HepG2 (cell line): Measurements from ENCODE around the gene PDZRN4. TPM values are rescaled to one million over a fixed set of nuclear protein-coding genes. Genes with fewer than 3 reads are reported as not detected.

Experiments
- ATAC-seq: fragments of 200-7000 bp; cut with Tn5 transposase; 3 replicates; pipeline ENCODE4 v1.9.1; 2020; ENCODE audit warnings: mild to moderate bottlenecking, moderate library complexity
- BruUV-seq: library from RNA; stranded (reverse); fragments of 400-500 nt; replicated peaks from 2 replicates; lab custom pipeline; 2021; lab: Mats Ljungman, UMichigan
- CTCF ChIA-PET: fragments of 300-600 bp; formaldehyde crosslinking; extraction: SDS; loops from one replicate; lab custom pipeline; 2021; ENCODE audit warnings: low total read pairs, inconsistent platforms, low intra/inter-chr PET ratio; lab: Yijun Ruan, JAX
- POLR2A ChIA-PET: fragments of 350-600 bp; sonication (Branson Sonifier 250); formaldehyde crosslinking; loops from one replicate; lab custom pipeline; 2020; ENCODE audit warnings: antibody characterized with exemption, inconsistent platforms; lab: Yijun Ruan, JAX
- DNase-seq: peaks from one replicate; pipeline ENCODE4 v3.0.0-alpha.2; 2015; ENCODE audit warnings: low spot score
- FAIRE-seq: peaks from 3 replicates; lab custom pipeline; 2011; peaks lifted over from hg19 to GRCh38; lab: Jason Lieb, UNC
- H2AFZ ChIP-seq: one replicate; pipeline ENCODE4 v1.6.1; 2011; ENCODE audit warnings: low read length, inconsistent platforms
- H3K27ac ChIP-seq: fragments of 300-600 bp; 3 replicates; pipeline ENCODE4 v1.8.0; 2011; ENCODE audit warnings: mixed run types, mild to moderate bottlenecking, mixed read lengths, low read length, inconsistent platforms; ENCODE audit not compliant: insufficient read depth; ENCODE audit errors: extremely low read length
- H3K27me3 ChIP-seq, 2 experiments: fragments of 200-600 bp in 1 of 2; 2 replicates in 1 of 2; 3 replicates in 1 of 2; pipeline versions ENCODE4 v1.6.0 to v1.8.0; 2011; ENCODE audit warnings: low read length in 2 of 2, mild to moderate bottlenecking in 2 of 2, moderate library complexity in 2 of 2, inconsistent platforms in 1 of 2; ENCODE audit not compliant: insufficient read depth in 2 of 2, control insufficient read depth in 1 of 2
- H3K36me3 ChIP-seq, 2 experiments: fragments of 200-600 bp in 1 of 2; replicated peaks in 1 of 2; 2 replicates in 1 of 2; 3 replicates in 1 of 2; pipeline versions ENCODE4 v1.5.1 to v1.8.0; 2011; ENCODE audit warnings: low read length in 2 of 2, inconsistent platforms in 1 of 2; ENCODE audit not compliant: insufficient read depth in 2 of 2, control insufficient read depth in 1 of 2
- H3K4me1 ChIP-seq: 2 replicates; pipeline ENCODE4 v1.5.1; 2012; ENCODE audit warnings: low read length, inconsistent platforms; ENCODE audit not compliant: insufficient read depth
- H3K4me2 ChIP-seq: 2 replicates; pipeline ENCODE4 v1.6.0; 2011; ENCODE audit warnings: low read depth, low read length, inconsistent platforms
- H3K4me3 ChIP-seq, 3 experiments: fragments of 200-600 bp in 1 of 3; sonication (generic), shearing (Covaris generic) in 1 of 3; replicated peaks in 1 of 3; 2 replicates each; pipeline ENCODE4 v1.5.1; 2011 to 2016; ENCODE audit warnings: low read length in 3 of 3, inconsistent platforms in 2 of 3, low read depth in 2 of 3, mild to moderate bottlenecking in 2 of 3, control low read depth in 1 of 3, mixed read lengths in 1 of 3; ENCODE audit not compliant: insufficient read depth in 1 of 3
- H3K79me2 ChIP-seq: one replicate; pipeline ENCODE4 v1.6.1; 2011; ENCODE audit warnings: low read length, inconsistent platforms; ENCODE audit not compliant: insufficient read depth
- H3K9ac ChIP-seq: 2 replicates; pipeline ENCODE4 v1.6.0; 2011; ENCODE audit warnings: mild to moderate bottlenecking, low read depth, low read length, inconsistent platforms; ENCODE audit not compliant: insufficient read depth
- H3K9me3 ChIP-seq: 2 replicates; pipeline ENCODE4 v1.5.1; 2012; ENCODE audit warnings: mild to moderate bottlenecking, low read length
- H4K20me1 ChIP-seq: 2 replicates; pipeline ENCODE4 v1.6.0; 2011; ENCODE audit warnings: inconsistent platforms, mild to moderate bottlenecking, low read length, moderate library complexity; ENCODE audit not compliant: insufficient read depth
- AGO2 ChIP-seq: fragments of 200-400 bp; formaldehyde crosslinking; optimal IDR thresholded peaks from 2 replicates; pipeline ENCODE3; 2017; ENCODE audit warnings: mild to moderate bottlenecking, low read depth, low read length, moderate library complexity
- GMEB1 ChIP-seq: sonication (generic); formaldehyde crosslinking; IDR thresholded peaks from 2 replicates; pipeline ENCODE4 v1.5.1; 2020; ENCODE audit warnings: missing genetic modification reagents, mild to moderate bottlenecking, borderline replicate concordance
- HOMEZ ChIP-seq: IDR thresholded peaks from 2 replicates; pipeline ENCODE4 v1.6.1; 2016; ENCODE audit warnings: low read depth
- HOXA5 ChIP-seq: sonication (generic); formaldehyde crosslinking; IDR thresholded peaks from 2 replicates; pipeline ENCODE4 v1.4.0; 2020; ENCODE audit warnings: missing genetic modification reagents
- MTF1 ChIP-seq: sonication (generic); formaldehyde crosslinking; IDR thresholded peaks from 2 replicates; pipeline ENCODE4 v1.5.0; 2020; ENCODE audit warnings: missing genetic modification reagents
- PBX3 ChIP-seq: sonication (generic); formaldehyde crosslinking; IDR thresholded peaks from 2 replicates; pipeline ENCODE4 v1.8.1; 2023; ENCODE audit warnings: missing genetic modification reagents, inconsistent platforms, borderline replicate concordance
- SCMH1 ChIP-seq: sonication (generic); formaldehyde crosslinking; IDR thresholded peaks from 2 replicates; pipeline ENCODE4 v1.9.0; 2021; ENCODE audit warnings: missing genetic modification reagents, mild to moderate bottlenecking, borderline replicate concordance
- SNAPC5 ChIP-seq: sonication (generic); formaldehyde crosslinking; IDR thresholded peaks from 2 replicates; pipeline ENCODE4 v1.8.1; 2023; ENCODE audit warnings: mild to moderate bottlenecking, missing genetic modification reagents, borderline replicate concordance
- SOX5 ChIP-seq: IDR thresholded peaks from 2 replicates; pipeline ENCODE4 v1.6.1; 2016; ENCODE audit warnings: borderline replicate concordance
- TMF1 ChIP-seq: sonication (generic); formaldehyde crosslinking; IDR thresholded peaks from 2 replicates; pipeline ENCODE4 v1.8.1; 2022; ENCODE audit warnings: low read depth, missing genetic modification reagents
- ZNF124 ChIP-seq: sonication (generic); formaldehyde crosslinking; IDR thresholded peaks from 2 replicates; pipeline ENCODE4 v1.4.0; 2020; ENCODE audit warnings: missing genetic modification reagents
- ZNF143 ChIP-seq: sonication (generic); formaldehyde crosslinking; IDR thresholded peaks from 2 replicates; pipeline ENCODE4 v1.4.0; 2020; ENCODE audit warnings: missing genetic modification reagents
- ZNF589 ChIP-seq: sonication (generic); formaldehyde crosslinking; conservative IDR thresholded peaks from 2 replicates; pipeline ENCODE4 v1.8.0; 2022; ENCODE audit warnings: mild to moderate bottlenecking, moderate library complexity, missing genetic modification reagents
- ZNF788 ChIP-seq: sonication (generic); formaldehyde crosslinking; IDR thresholded peaks from 2 replicates; pipeline ENCODE4 v1.5.0; 2020; ENCODE audit warnings: mild to moderate bottlenecking, missing genetic modification reagents, borderline replicate concordance
- WGBS: methylation state at CpG from one replicate; pipeline ENCODE4 v1.1.6; 2017; ENCODE audit warnings: low lambda C conversion rate; 5-methylcytosine and 5-hydroxymethylcytosine counted together
- in situ Hi-C: cut with HindIII; loops from 2 replicates; pipeline ENCODE4 v1.10.0; 2017; ENCODE audit warnings: low pct_unique_long_range_greater_than_20kb; ENCODE audit not compliant: extremely low pct_ligation_motif_present
- intact Hi-C: fragments of 100-400 bp; cut with micrococcal nuclease; formaldehyde crosslinking; loops from one replicate; pipeline ENCODE4 v1.10.0; 2022; ENCODE audit not compliant: unreplicated experiment
- polyA plus RNA-seq, 8 experiments: library from polyadenylated mRNA; depleted of rRNA in 3 of 8; stranded (reverse) in 7 of 8; unstranded in 1 of 8; fragments of >200 nt; fragmentation: Illumina TruSeq in 4 of 8; extraction: Trizol in 4 of 8; gene quantifications; 2 replicates each; pipeline versions ENCODE4 v1.2.1 to v1.2.3, GENCODE V29; 2011 to 2016; ENCODE audit warnings: low read depth in 4 of 8, missing spikeins in 1 of 8, mixed read lengths in 1 of 8; ENCODE audit not compliant: insufficient read depth in 1 of 8
- total RNA-seq, 5 experiments: library from RNA; depleted of rRNA; stranded (reverse); fragments of >200 nt; fragmentation: Illumina TruSeq; extraction: Trizol; gene quantifications; 2 replicates each; pipeline ENCODE4 v1.2.3, GENCODE V29; 2016; ENCODE audit warnings: low read depth in 1 of 5
- TF ChIP-seq, protein P1 (sequence below): sonication (generic); formaldehyde crosslinking; IDR thresholded peaks from 2 replicates; pipeline ENCODE4 v1.4.0; 2020; ENCODE audit warnings: mild to moderate bottlenecking, missing genetic modification reagents

PDZRN4 gene
- total and polyA plus RNA-seq, 2 of the 13 experiments (the other 11 are each of a cell fraction or from before 2014, with no cell fraction given): not detected

GRCh38 chr12:41293011-41293410 is 104.9 kb downstream of the PDZRN4 start:
- in situ Hi-C loops: no loop called here
- Histone ChIP-seq H3K36me3 (no peaks in the 10 kb centered on the region), H3K9ac (no peak overlapping the region), H3K4me3 (no peak overlapping the region), H3K4me2 (no peak overlapping the region), H3K9me3 (no peaks in the 10 kb centered on the region), H3K27ac (no peak overlapping the region), H4K20me1 (no peaks in the 10 kb centered on the region), H3K27me3 (no peaks in the 10 kb centered on the region), H3K79me2 (no peaks in the 10 kb centered on the region), H3K4me1 (no peaks in the 10 kb centered on the region), H2AFZ (no peak overlapping the region)
- no TSS peak for BruUV-seq
- TF ChIP-seq, protein P1, sequence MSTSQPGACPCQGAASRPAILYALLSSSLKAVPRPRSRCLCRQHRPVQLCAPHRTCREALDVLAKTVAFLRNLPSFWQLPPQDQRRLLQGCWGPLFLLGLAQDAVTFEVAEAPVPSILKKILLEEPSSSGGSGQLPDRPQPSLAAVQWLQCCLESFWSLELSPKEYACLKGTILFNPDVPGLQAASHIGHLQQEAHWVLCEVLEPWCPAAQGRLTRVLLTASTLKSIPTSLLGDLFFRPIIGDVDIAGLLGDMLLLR (CRISPR knock-in tag): no peak
- no peak for TF ChIP-seq SNAPC5 (CRISPR knock-in tag)
- no peak for TF ChIP-seq PBX3 (CRISPR knock-in tag)
- no peak for TF ChIP-seq MTF1 (CRISPR knock-in tag)
- TF ChIP-seq SOX5: no peak
- no peak for TF ChIP-seq ZNF788 (CRISPR knock-in tag)
- WGBS: 5% methylated on average over 6 of the region's 6 CpGs
- ChIA-PET POLR2A (no interaction called here), CTCF (no interaction called here)
- FAIRE-seq (no peak), ATAC-seq (no peak), DNase-seq (no peak)
- intact Hi-C loops: no loop called here

DNA sequence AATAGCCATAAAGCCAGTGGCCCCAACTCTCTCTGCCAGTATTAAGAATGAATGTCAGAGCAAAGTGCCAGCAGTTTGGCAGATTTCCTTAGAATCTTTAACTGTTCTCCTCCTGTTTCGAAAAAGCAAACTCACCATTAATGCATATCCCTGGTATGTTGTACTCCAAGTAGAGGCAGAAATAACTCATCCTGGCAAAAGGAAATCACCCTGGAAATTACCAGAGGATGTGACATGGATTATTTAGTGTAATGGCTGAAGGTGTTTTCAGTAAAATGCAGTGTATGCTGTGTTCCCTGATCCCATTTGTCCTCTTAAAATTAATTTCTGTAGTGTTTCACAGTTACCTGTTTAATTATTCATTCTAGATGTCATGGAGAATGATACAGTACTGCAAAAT is 105.3 kb downstream of the PDZRN4 start:
- H3K4me2 ChIP-seq: no peak overlapping the region
- POLR2A ChIA-PET: no interaction called here
- H4K20me1 ChIP-seq: no peaks in the 10 kb centered on the region
- no peak overlapping the region for H3K4me3 ChIP-seq
- no peak overlapping the region for H3K27ac ChIP-seq
- 0% methylated on average over 1 of the region's 1 CpG for WGBS
- no peaks in the 10 kb centered on the region for H3K9me3 ChIP-seq
- in situ Hi-C loops (no loop called here), intact Hi-C loops (no loop called here)
- no peaks in the 10 kb centered on the region for H3K27me3 ChIP-seq
- no peak for DNase-seq
- H3K79me2 ChIP-seq: no peaks in the 10 kb centered on the region
- CTCF ChIA-PET: no interaction called here
- H3K36me3 ChIP-seq: no peaks in the 10 kb centered on the region
- no peak for ATAC-seq
- no peaks in the 10 kb centered on the region for H3K4me1 ChIP-seq
- H2AFZ ChIP-seq: no peak overlapping the region
- no peak for FAIRE-seq
- H3K9ac ChIP-seq: no peak overlapping the region
- BruUV-seq: no TSS peak
- TF ChIP-seq SCMH1 (no peak), GMEB1 (CRISPR knock-in tag) (no peak), ZNF124 (CRISPR knock-in tag) (no peak), HOMEZ (no peak), ZNF143 (CRISPR knock-in tag) (no peak), AGO2 (no peak), TMF1 (CRISPR knock-in tag) (no peak), HOXA5 (CRISPR knock-in tag) (no peak), ZNF589 (CRISPR knock-in tag) (no peak)
